Keratinocyte (primary cell): ENCODE data around the gene CDKN1B. TPM values are rescaled to one million over a fixed set of nuclear protein-coding genes. Genes with fewer than 3 reads are reported as not detected.

ENCODE experiments used
- DNase-seq: peaks from one replicate; pipeline ENCODE4 v3.0.0-alpha.2; 2011; ENCODE audit warnings: low read depth, missing footprints, low spot score
- FAIRE-seq: peaks from 2 replicates; lab custom pipeline; 2011; peaks lifted over from hg19 to GRCh38; lab: Jason Lieb, UNC
- H2AFZ ChIP-seq: 2 replicates; pipeline ENCODE4 v1.6.0; 2012; ENCODE audit warnings: low read length, control low read depth, inconsistent platforms; ENCODE audit not compliant: control insufficient read depth
- H3K27ac ChIP-seq: 2 replicates; pipeline ENCODE4 v1.5.1; 2011; ENCODE audit warnings: low read length; ENCODE audit not compliant: control insufficient read depth, insufficient read depth
- H3K27me3 ChIP-seq: 3 replicates; pipeline ENCODE4 v1.6.0; 2011; ENCODE audit warnings: low read length; ENCODE audit not compliant: control insufficient read depth, insufficient read depth; ENCODE audit errors: extremely low read depth
- H3K36me3 ChIP-seq, 2 experiments: 2 replicates in 1 of 2; 3 replicates in 1 of 2; pipeline ENCODE4 v1.5.1; 2011; ENCODE audit warnings: low read length in 2 of 2, mild to moderate bottlenecking in 1 of 2; ENCODE audit not compliant: control insufficient read depth in 2 of 2, insufficient read depth in 2 of 2; ENCODE audit errors: extremely low read depth in 1 of 2
- H3K4me1 ChIP-seq: 3 replicates; pipeline ENCODE4 v1.5.1; 2011; ENCODE audit warnings: low read length; ENCODE audit not compliant: control insufficient read depth, insufficient read depth; ENCODE audit errors: extremely low read depth
- H3K4me2 ChIP-seq: 3 replicates; pipeline ENCODE4 v1.6.0; 2011; ENCODE audit warnings: low read depth, low read length; ENCODE audit not compliant: control insufficient read depth, insufficient read depth; ENCODE audit errors: extremely low read depth
- H3K4me3 ChIP-seq, 3 experiments: fragments of 200-600 bp in 1 of 3; sonication (generic) in 1 of 3; 2 replicates in 2 of 3; 3 replicates in 1 of 3; pipeline ENCODE4 v1.5.1; 2011 to 2016; ENCODE audit warnings: low read length in 3 of 3, mild to moderate bottlenecking in 3 of 3, control low read depth in 2 of 3, inconsistent platforms in 1 of 3, low read depth in 1 of 3, mixed read lengths in 1 of 3, mixed run types in 1 of 3, moderate library complexity in 1 of 3; ENCODE audit not compliant: control insufficient read depth in 2 of 3, insufficient read depth in 2 of 3; ENCODE audit errors: extremely low read depth in 1 of 3
- H3K79me2 ChIP-seq: 2 replicates; pipeline ENCODE4 v1.6.0; 2012; ENCODE audit warnings: low read length; ENCODE audit not compliant: control insufficient read depth, insufficient read depth
- H3K9ac ChIP-seq: 3 replicates; pipeline ENCODE4 v1.6.0; 2011; ENCODE audit warnings: low read length; ENCODE audit not compliant: control insufficient read depth, insufficient read depth; ENCODE audit errors: extremely low read depth
- H3K9me1 ChIP-seq: 3 replicates; pipeline ENCODE4 v1.6.0; 2011; ENCODE audit warnings: low read length; ENCODE audit not compliant: control insufficient read depth, insufficient read depth; ENCODE audit errors: extremely low read depth
- H3K9me3 ChIP-seq: 2 replicates; pipeline ENCODE4 v1.5.1; 2012; ENCODE audit warnings: low read depth, low read length; ENCODE audit not compliant: control insufficient read depth
- H4K20me1 ChIP-seq: 3 replicates; pipeline ENCODE4 v1.6.0; 2011; ENCODE audit warnings: low read length; ENCODE audit not compliant: control insufficient read depth, insufficient read depth; ENCODE audit errors: extremely low read depth
- EZH2 ChIP-seq: IDR thresholded peaks from one replicate; pipeline ENCODE4 v1.6.1; 2012; ENCODE audit warnings: inconsistent platforms, mild to moderate bottlenecking, low read length, moderate library complexity
- dilution Hi-C: fragments of 300-500 bp; cut with MboI; formaldehyde crosslinking; loops from one replicate; pipeline ENCODE4 v1.7.0; 2020; ENCODE audit warnings: low sequenced_read_pairs; ENCODE audit not compliant: extremely low pct_ligation_motif_present
- polyA plus RNA-seq, 5 experiments: library from polyadenylated mRNA; depleted of rRNA in 3 of 5; stranded (reverse) in 3 of 5; stranded (forward) in 1 of 5; unstranded in 1 of 5; fragments of >200 nt; gene quantifications; 1 replicate in 1 of 5; 2 replicates in 3 of 5; 3 replicates in 1 of 5; pipeline versions ENCODE4 v1.2.1 to v1.2.3, GENCODE V29; 2011 to 2012; ENCODE audit warnings: missing spikeins in 2 of 5, low read depth in 1 of 5, low replicate concordance in 1 of 5
- TF ChIP-seq, protein P1 (sequence below), 3 experiments: IDR thresholded peaks in 1 of 3; conservative IDR thresholded peaks in 1 of 3; optimal IDR thresholded peaks in 1 of 3; 2 replicates in 2 of 3; 3 replicates in 1 of 3; pipeline versions ENCODE3 to v1.5.1; 2011; ENCODE audit warnings: low read length in 3 of 3, mild to moderate bottlenecking in 3 of 3, moderate library complexity in 2 of 3, control low read depth in 1 of 3, inconsistent platforms in 1 of 3; ENCODE audit not compliant: insufficient read depth in 2 of 3; ENCODE audit errors: extremely low read depth in 1 of 3

The CDKN1B gene
- polyA plus RNA-seq, 1 donor (not counting 4 experiments of a cell fraction or from before 2014, with no cell fraction given): 5.1 TPM

DNA sequence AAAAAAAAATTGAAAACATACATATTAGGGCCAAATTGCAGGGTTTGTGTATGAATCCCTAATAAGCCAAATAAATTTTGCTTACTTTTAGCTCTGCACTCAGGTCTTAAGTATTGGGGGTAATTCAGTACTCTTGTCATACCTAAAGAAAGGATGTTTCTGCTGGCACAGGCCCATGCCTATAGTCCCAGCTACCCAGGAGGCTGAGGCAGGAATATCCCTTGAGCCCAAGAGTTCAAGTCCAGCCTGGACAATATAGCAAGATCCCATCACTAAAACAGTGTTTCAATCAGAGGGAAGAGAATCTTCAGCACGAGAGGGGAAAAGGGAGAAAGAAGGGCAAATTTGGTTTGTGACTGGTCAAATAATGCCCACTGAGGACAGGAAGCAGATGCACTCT, 17.8 kb upstream of the CDKN1B start:
- H3K36me3 ChIP-seq: no peaks in the 10 kb centered on the region
- H3K9me3 ChIP-seq: no peaks in the 10 kb centered on the region
- no peak overlapping the region for H3K9ac ChIP-seq
- H2AFZ ChIP-seq: no peak overlapping the region
- H3K4me2 ChIP-seq: no peak overlapping the region
- H3K4me1 ChIP-seq: peaks cover 10% of the 10 kb centered on the region
- no peak overlapping the region for H3K4me3 ChIP-seq
- no peak for FAIRE-seq
- no peak for DNase-seq
- dilution Hi-C loops: no loop called here
- TF ChIP-seq EZH2: no peak
- TF ChIP-seq, protein P1, sequence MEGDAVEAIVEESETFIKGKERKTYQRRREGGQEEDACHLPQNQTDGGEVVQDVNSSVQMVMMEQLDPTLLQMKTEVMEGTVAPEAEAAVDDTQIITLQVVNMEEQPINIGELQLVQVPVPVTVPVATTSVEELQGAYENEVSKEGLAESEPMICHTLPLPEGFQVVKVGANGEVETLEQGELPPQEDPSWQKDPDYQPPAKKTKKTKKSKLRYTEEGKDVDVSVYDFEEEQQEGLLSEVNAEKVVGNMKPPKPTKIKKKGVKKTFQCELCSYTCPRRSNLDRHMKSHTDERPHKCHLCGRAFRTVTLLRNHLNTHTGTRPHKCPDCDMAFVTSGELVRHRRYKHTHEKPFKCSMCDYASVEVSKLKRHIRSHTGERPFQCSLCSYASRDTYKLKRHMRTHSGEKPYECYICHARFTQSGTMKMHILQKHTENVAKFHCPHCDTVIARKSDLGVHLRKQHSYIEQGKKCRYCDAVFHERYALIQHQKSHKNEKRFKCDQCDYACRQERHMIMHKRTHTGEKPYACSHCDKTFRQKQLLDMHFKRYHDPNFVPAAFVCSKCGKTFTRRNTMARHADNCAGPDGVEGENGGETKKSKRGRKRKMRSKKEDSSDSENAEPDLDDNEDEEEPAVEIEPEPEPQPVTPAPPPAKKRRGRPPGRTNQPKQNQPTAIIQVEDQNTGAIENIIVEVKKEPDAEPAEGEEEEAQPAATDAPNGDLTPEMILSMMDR (optimal IDR thresholded peaks at IDR 0.05 in 1 of 3, IDR thresholded peaks at IDR 0.05 in 1 of 3, conservative IDR thresholded peaks at IDR 0.05 in 1 of 3; ENCODE audit: extremely low read depth in 1 of 3, insufficient read depth in 2 of 3, low read length in 3 of 3): no peak
- no peaks in the 10 kb centered on the region for H4K20me1 ChIP-seq
- no peaks in the 10 kb centered on the region for H3K79me2 ChIP-seq
- no peaks in the 10 kb centered on the region for H3K9me1 ChIP-seq
- H3K27me3 ChIP-seq: no peaks in the 10 kb centered on the region
- no peak overlapping the region for H3K27ac ChIP-seq

DNA sequence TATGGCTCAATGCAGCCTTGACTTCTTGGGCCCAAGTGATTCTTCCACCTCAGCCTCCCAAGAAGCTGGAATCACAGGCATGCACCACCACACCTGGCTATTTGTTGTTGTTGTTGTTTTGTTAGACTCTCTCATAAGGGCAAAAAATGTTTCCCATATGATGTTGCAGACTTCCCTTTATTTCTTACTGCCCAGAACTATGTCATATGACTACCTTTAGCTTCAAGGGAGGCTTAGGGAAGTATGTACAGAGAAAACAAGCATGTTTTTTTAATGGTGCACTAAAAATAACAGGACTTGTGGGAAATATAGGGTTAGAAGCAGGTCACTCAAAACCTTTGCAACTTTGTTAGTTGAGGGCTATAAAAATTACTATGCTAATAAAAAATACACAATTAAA, 16.9 kb upstream of the CDKN1B start:
- Histone ChIP-seq H3K79me2 (no peaks in the 10 kb centered on the region), H3K9me3 (no peaks in the 10 kb centered on the region), H3K4me3 (no peak overlapping the region), H3K4me1 (peaks cover 10% of the 10 kb centered on the region), H3K27me3 (no peaks in the 10 kb centered on the region), H2AFZ (no peak overlapping the region), H3K36me3 (no peaks in the 10 kb centered on the region), H3K9me1 (no peaks in the 10 kb centered on the region), H3K27ac (no peak overlapping the region), H3K4me2 (no peak overlapping the region), H3K9ac (no peak overlapping the region), H4K20me1 (no peaks in the 10 kb centered on the region)
- dilution Hi-C loops: no loop called here
- DNase-seq (no peak), FAIRE-seq (no peak)
- no peak for TF ChIP-seq EZH2
- TF ChIP-seq, protein P1 (optimal IDR thresholded peaks at IDR 0.05 in 1 of 3, IDR thresholded peaks at IDR 0.05 in 1 of 3, conservative IDR thresholded peaks at IDR 0.05 in 1 of 3; ENCODE audit: extremely low read depth in 1 of 3, insufficient read depth in 2 of 3, low read length in 3 of 3): no peak
